Raji (cell line): ENCODE measurements around the gene TTC23L.

Experiments
- POLR2A ChIP-seq: IDR thresholded peaks from 2 replicates; pipeline ENCODE4 v1.6.1; 2011; ENCODE audit warnings: low read depth, low read length, control low read depth; ENCODE audit not compliant: insufficient read depth

Gene TTC23L

GRCh38 chr5:34889394-34889793 lies 50.4 kb downstream of the TTC23L start:
- TF ChIP-seq POLR2A: no peak

- no peak for TF ChIP-seq POLR2A
These were observed 53.0 kb downstream of the TTC23L start for GRCh38 chr5:34891981-34892380.

GRCh38 chr5:34892414-34892813 lies 53.5 kb downstream of the TTC23L start:
- TF ChIP-seq POLR2A: no peak

- TF ChIP-seq POLR2A: no peak
These were observed 55.8 kb downstream of the TTC23L start for GRCh38 chr5:34894716-34895115.

GRCh38 chr5:34895641-34896419 lies 56.9 kb downstream of the TTC23L start:
- TF ChIP-seq POLR2A: no peak

- no peak for TF ChIP-seq POLR2A
These were observed 58.7 kb downstream of the TTC23L start for GRCh38 chr5:34897646-34898045.

- TF ChIP-seq POLR2A: no peak
These were observed 59.4 kb downstream of the TTC23L start for GRCh38 chr5:34898258-34898895.

- TF ChIP-seq POLR2A: no peak
These were observed 60.1 kb downstream of the TTC23L start for GRCh38 chr5:34899066-34899465.

- no peak for TF ChIP-seq POLR2A
These were observed 61.7 kb downstream of the TTC23L start for GRCh38 chr5:34900652-34901051.

GRCh38 chr5:34903260-34903659 lies 64.3 kb downstream of the TTC23L start:
- no peak for TF ChIP-seq POLR2A

GRCh38 chr5:34905564-34905963 lies 66.6 kb downstream of the TTC23L start:
- no peak for TF ChIP-seq POLR2A

- TF ChIP-seq POLR2A: no peak
These were observed 74.1 kb downstream of the TTC23L start for GRCh38 chr5:34913072-34913471.

GRCh38 chr5:34914671-34915138 lies 75.7 kb downstream of the TTC23L start:
- no peak for TF ChIP-seq POLR2A

- TF ChIP-seq POLR2A: peak; percentile 76
These were observed 76.3 kb downstream of the TTC23L start, which contains the start of the genes BRIX1 and RAD1 for GRCh38 chr5:34915139-34915855. BRIX1 (plus strand) TSS chr5:34915711; CDS start chr5:34915739, 28 bp downstream. RAD1 (minus strand) TSS chr5:34915504; CDS start chr5:34914892, 612 bp downstream.

- no peak for TF ChIP-seq POLR2A
These were observed 76.9 kb downstream of the TTC23L start for GRCh38 chr5:34915856-34916192.

- TF ChIP-seq POLR2A: no peak
These were observed 77.6 kb downstream of the TTC23L start for GRCh38 chr5:34916518-34916917.
